K562 (cell line): ENCODE results near the gene TOR1B. TPM values are rescaled to one million over a fixed set of nuclear protein-coding genes. Genes with fewer than 3 reads are reported as not detected.
A peak's percentile ranks its signal among the peaks of the same experiment; 100 is the strongest.

Experiments used
- PHB ChIP-seq: fragments of 250-450 bp; sonication (Bioruptor Pico); IDR thresholded peaks from 2 replicates; pipeline ENCODE4 v1.5.0; 2021
- PHTF2 ChIP-seq: fragments of 250-450 bp; sonication (Bioruptor Pico); IDR thresholded peaks from 2 replicates; pipeline ENCODE4 v1.5.0; 2021; ENCODE audit warnings: mild to moderate bottlenecking
- POLR3G ChIP-seq: IDR thresholded peaks from 2 replicates; pipeline ENCODE4 v1.6.1; 2011; ENCODE audit not compliant: insufficient read length, insufficient replicate concordance; ENCODE audit errors: extremely low read depth
- SMAD1 ChIP-seq: fragments of 150-350 bp; IDR thresholded peaks from 2 replicates; pipeline ENCODE4 v1.6.1; 2014; ENCODE audit warnings: low read length, low read depth; ENCODE audit not compliant: partially characterized antibody
- TGIF2 ChIP-seq: sonication (generic); formaldehyde crosslinking; IDR thresholded peaks from 2 replicates; pipeline ENCODE4 v1.8.1; 2022; ENCODE audit warnings: mild to moderate bottlenecking, missing genetic modification reagents, moderate library complexity
- ZKSCAN1 ChIP-seq: fragments of 150-350 bp; IDR thresholded peaks from 2 replicates; pipeline ENCODE4 v1.6.1; 2016; ENCODE audit warnings: low read depth, low read length
- ZNF143 ChIP-seq: sonication (generic); formaldehyde crosslinking; IDR thresholded peaks from 2 replicates; pipeline ENCODE4 v1.9.0; 2022; ENCODE audit warnings: mild to moderate bottlenecking, missing genetic modification reagents
- ZNF184 ChIP-seq: sonication (generic); formaldehyde crosslinking; IDR thresholded peaks from 2 replicates; pipeline ENCODE4 v1.5.0; 2020; ENCODE audit warnings: missing genetic modification reagents
- ZNF212 ChIP-seq: fragments of 450-650 bp; formaldehyde crosslinking; IDR thresholded peaks from 2 replicates; pipeline ENCODE4 v1.4.0; 2020; ENCODE audit warnings: mild to moderate bottlenecking
- polyA plus RNA-seq, 8 experiments: library from polyadenylated mRNA; depleted of rRNA in 4 of 8; stranded (reverse) in 5 of 8; unstranded in 3 of 8; fragments of >200 nt; fragmentation: Nextera tagmentation in 2 of 8; fragmentation: Illumina TruSeq in 1 of 8; extraction: Ambion mirVana in 2 of 8; extraction: Trizol in 1 of 8; gene quantifications; 2 replicates each; pipeline versions ENCODE4 v1.2.1 to v1.2.3, GENCODE V29; 2011 to 2014; ENCODE audit warnings: inconsistent platforms in 1 of 8, missing spikeins in 1 of 8
- total RNA-seq, 7 experiments: library from RNA; depleted of rRNA in 6 of 7; stranded (reverse); fragments of >200 nt in 6 of 7; fragmentation: Illumina TruSeq in 2 of 7; extraction: Trizol in 2 of 7; gene quantifications; 2 replicates each; pipeline versions ENCODE4 v1.2.1 to v1.2.3, GENCODE V29; 2011 to 2021; ENCODE audit warnings: low replicate concordance in 1 of 7
- TF ChIP-seq, protein P1 (sequence below), 2 experiments: fragments of 450-650 bp; conservative IDR thresholded peaks; 2 replicates each; pipeline ENCODE4 v1.6.1; 2017; ENCODE audit warnings: mild to moderate bottlenecking in 2 of 2, moderate library complexity in 2 of 2
- TF ChIP-seq, protein P2 (sequence below): fragments of 450-650 bp; IDR thresholded peaks from 2 replicates; pipeline ENCODE4 v1.6.1; 2016; ENCODE audit warnings: mild to moderate bottlenecking, moderate library complexity

The TOR1B gene
- total and polyA plus RNA-seq, 9 of the 15 experiments (the other 6 are each of a cell fraction or from before 2014, with no cell fraction given): 4.2 to 36.5 (median 24.6) TPM

- TF ChIP-seq, protein P1, sequence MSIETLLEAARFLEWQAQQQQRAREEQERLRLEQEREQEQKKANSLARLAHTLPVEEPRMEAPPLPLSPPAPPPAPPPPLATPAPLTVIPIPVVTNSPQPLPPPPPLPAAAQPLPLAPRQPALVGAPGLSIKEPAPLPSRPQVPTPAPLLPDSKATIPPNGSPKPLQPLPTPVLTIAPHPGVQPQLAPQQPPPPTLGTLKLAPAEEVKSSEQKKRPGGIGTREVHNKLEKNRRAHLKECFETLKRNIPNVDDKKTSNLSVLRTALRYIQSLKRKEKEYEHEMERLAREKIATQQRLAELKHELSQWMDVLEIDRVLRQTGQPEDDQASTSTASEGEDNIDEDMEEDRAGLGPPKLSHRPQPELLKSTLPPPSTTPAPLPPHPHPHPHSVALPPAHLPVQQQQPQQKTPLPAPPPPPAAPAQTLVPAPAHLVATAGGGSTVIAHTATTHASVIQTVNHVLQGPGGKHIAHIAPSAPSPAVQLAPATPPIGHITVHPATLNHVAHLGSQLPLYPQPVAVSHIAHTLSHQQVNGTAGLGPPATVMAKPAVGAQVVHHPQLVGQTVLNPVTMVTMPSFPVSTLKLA (conservative IDR thresholded peaks at IDR 0.05): no peak
- peak; percentile 11 for TF ChIP-seq SMAD1
- TF ChIP-seq PHB: 0 out of 2 replicates have a peak, but pooled peaks have one; percentile 41
- no peak for TF ChIP-seq POLR3G
- TF ChIP-seq ZNF184: no peak
- TF ChIP-seq, protein P2, sequence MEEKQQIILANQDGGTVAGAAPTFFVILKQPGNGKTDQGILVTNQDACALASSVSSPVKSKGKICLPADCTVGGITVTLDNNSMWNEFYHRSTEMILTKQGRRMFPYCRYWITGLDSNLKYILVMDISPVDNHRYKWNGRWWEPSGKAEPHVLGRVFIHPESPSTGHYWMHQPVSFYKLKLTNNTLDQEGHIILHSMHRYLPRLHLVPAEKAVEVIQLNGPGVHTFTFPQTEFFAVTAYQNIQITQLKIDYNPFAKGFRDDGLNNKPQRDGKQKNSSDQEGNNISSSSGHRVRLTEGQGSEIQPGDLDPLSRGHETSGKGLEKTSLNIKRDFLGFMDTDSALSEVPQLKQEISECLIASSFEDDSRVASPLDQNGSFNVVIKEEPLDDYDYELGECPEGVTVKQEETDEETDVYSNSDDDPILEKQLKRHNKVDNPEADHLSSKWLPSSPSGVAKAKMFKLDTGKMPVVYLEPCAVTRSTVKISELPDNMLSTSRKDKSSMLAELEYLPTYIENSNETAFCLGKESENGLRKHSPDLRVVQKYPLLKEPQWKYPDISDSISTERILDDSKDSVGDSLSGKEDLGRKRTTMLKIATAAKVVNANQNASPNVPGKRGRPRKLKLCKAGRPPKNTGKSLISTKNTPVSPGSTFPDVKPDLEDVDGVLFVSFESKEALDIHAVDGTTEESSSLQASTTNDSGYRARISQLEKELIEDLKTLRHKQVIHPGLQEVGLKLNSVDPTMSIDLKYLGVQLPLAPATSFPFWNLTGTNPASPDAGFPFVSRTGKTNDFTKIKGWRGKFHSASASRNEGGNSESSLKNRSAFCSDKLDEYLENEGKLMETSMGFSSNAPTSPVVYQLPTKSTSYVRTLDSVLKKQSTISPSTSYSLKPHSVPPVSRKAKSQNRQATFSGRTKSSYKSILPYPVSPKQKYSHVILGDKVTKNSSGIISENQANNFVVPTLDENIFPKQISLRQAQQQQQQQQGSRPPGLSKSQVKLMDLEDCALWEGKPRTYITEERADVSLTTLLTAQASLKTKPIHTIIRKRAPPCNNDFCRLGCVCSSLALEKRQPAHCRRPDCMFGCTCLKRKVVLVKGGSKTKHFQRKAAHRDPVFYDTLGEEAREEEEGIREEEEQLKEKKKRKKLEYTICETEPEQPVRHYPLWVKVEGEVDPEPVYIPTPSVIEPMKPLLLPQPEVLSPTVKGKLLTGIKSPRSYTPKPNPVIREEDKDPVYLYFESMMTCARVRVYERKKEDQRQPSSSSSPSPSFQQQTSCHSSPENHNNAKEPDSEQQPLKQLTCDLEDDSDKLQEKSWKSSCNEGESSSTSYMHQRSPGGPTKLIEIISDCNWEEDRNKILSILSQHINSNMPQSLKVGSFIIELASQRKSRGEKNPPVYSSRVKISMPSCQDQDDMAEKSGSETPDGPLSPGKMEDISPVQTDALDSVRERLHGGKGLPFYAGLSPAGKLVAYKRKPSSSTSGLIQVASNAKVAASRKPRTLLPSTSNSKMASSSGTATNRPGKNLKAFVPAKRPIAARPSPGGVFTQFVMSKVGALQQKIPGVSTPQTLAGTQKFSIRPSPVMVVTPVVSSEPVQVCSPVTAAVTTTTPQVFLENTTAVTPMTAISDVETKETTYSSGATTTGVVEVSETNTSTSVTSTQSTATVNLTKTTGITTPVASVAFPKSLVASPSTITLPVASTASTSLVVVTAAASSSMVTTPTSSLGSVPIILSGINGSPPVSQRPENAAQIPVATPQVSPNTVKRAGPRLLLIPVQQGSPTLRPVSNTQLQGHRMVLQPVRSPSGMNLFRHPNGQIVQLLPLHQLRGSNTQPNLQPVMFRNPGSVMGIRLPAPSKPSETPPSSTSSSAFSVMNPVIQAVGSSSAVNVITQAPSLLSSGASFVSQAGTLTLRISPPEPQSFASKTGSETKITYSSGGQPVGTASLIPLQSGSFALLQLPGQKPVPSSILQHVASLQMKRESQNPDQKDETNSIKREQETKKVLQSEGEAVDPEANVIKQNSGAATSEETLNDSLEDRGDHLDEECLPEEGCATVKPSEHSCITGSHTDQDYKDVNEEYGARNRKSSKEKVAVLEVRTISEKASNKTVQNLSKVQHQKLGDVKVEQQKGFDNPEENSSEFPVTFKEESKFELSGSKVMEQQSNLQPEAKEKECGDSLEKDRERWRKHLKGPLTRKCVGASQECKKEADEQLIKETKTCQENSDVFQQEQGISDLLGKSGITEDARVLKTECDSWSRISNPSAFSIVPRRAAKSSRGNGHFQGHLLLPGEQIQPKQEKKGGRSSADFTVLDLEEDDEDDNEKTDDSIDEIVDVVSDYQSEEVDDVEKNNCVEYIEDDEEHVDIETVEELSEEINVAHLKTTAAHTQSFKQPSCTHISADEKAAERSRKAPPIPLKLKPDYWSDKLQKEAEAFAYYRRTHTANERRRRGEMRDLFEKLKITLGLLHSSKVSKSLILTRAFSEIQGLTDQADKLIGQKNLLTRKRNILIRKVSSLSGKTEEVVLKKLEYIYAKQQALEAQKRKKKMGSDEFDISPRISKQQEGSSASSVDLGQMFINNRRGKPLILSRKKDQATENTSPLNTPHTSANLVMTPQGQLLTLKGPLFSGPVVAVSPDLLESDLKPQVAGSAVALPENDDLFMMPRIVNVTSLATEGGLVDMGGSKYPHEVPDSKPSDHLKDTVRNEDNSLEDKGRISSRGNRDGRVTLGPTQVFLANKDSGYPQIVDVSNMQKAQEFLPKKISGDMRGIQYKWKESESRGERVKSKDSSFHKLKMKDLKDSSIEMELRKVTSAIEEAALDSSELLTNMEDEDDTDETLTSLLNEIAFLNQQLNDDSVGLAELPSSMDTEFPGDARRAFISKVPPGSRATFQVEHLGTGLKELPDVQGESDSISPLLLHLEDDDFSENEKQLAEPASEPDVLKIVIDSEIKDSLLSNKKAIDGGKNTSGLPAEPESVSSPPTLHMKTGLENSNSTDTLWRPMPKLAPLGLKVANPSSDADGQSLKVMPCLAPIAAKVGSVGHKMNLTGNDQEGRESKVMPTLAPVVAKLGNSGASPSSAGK: no peak
- no peak for TF ChIP-seq PHTF2 (CRISPR knock-in tag)
- TF ChIP-seq ZNF143 (CRISPR knock-in tag): no peak
- no peak for TF ChIP-seq TGIF2 (CRISPR knock-in tag)
- TF ChIP-seq ZKSCAN1: no peak
- TF ChIP-seq ZNF212: no peak
Measured at GRCh38 chr9:129835860-129836223, 32.9 kb downstream of the TOR1B start (continued).
